GM10847 (cell line): ENCODE data around the gene SLC30A5.

Experiments
- POLR2A ChIP-seq: IDR thresholded peaks from 2 replicates; pipeline ENCODE4 v1.6.1; 2011; ENCODE audit not compliant: insufficient read length; ENCODE audit errors: extremely low read depth

The SLC30A5 gene

GRCh38 chr5:69093771-69094482 lies at the start of gene SLC30A5:
Gene SLC30A5, plus strand, starts transcription at chr5:69094014. Its CDS starts 242 bp downstream, at chr5:69094256.
- TF ChIP-seq POLR2A, result peak; percentile 91

DNA sequence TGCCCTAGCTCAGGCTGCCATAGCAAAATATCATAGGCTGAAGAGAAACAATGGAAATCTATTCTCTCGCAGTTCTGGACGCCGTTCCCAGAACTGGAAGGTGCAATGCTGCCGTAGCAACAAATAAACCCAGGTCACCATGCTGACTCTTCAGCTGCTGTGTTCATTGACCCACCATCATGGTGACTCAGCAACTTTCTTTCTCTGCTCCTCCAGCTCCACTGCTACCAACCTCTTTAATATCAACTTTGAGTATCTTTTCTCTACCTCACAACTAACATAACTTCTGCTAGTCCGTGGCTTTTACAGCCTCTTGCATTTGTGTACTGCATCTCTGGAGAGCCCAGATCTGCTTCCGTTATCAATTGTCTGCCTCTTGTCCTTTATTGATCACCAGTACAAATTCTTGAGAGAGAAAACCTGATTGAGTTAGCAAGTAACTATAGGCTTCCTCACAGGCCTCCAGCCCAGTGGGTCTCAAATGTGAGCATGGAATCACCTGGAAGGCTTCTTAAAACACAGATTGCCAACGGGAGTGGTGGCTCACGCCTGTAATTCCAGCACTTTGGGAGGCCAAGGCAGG lies 47.3 kb upstream of the SLC30A5 start:
- no peak for TF ChIP-seq POLR2A

DNA sequence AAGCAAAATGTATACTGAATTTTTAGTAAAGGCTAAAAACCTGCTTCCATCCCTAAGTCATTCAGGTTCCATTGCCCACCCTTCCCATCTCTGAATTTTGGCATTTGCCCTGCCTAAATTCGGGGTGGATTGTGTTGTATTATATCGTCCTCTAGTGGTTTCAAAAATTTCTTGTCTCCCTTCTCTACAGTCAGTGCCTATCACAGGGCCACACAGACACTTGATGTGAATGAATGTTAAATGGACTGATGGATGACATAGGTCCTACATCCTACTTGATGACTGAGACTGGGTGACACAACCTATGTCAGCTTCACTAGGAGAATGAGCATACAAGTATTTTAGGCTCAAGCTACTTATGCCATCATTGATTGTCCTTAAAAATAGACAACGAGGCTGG lies 45.6 kb upstream of the SLC30A5 start:
- TF ChIP-seq POLR2A, result no peak

GRCh38 chr5:69049151-69049550 lies 44.7 kb upstream of the SLC30A5 start:
- no peak for TF ChIP-seq POLR2A

GRCh38 chr5:69049796-69050195 lies 44.0 kb upstream of the SLC30A5 start:
- no peak for TF ChIP-seq POLR2A

GRCh38 chr5:69050214-69050613 lies 43.6 kb upstream of the SLC30A5 start:
- no peak for TF ChIP-seq POLR2A

DNA sequence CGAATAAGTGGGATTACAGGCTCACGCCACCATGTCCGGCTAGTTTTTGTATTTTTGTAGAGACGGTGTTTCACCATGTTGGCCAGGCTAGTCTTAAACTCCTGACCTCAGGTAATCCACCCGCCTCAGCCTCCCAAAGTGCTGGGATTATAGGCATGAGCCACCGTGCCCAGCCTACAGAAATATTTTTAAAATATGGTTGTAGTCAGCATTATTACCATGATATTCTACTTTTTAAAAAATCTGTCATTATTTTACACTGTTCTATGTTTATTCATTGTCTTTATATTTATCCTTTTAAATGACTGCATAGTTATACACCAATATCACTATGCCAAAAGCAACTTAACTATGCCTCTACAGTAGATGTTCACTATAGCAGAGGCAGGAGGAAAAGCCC lies 41.6 kb upstream of the SLC30A5 start:
- no peak for TF ChIP-seq POLR2A

DNA sequence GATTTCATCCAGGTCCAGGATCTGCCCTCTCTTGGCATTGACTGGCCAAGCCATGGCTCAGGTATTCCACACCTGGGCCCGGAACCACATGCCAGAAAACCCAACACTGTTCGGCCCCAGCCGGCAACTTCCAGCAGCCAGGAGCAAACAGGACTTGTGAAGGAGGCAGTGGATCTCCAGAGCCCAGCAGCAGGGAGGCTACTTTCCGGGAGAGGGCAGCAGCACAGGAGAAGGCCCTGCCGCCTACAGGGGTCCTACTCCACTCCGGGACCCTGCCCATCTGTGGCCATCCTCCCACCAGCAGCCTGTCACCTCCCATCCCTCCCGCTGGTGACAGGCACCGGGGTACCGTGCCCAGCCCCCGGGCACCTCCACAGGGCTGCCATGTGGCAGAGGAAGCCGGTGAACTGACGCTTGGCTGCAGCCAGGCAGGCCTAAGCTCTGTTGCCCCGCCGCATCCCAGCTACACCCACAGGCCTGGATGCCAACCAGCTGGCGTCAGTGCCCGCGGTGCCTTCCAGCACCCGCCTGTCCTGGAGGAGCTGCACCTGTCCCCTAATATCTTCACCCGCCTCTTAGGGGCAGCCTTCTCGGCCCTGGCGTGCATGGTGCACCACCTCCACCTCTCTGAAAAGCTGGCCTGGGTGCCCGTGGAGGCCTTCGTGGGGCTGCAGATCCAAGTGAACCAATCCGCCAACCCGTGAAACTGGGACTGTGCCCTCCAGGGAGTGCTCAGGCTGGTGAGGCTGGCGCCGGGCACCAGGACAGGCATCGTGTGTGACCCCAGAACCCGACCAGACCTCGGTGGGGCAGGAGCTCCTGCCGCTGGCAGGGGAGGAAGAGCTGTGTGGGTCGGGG lies 18.9 kb upstream of the SLC30A5 start:
- no peak for TF ChIP-seq POLR2A

DNA sequence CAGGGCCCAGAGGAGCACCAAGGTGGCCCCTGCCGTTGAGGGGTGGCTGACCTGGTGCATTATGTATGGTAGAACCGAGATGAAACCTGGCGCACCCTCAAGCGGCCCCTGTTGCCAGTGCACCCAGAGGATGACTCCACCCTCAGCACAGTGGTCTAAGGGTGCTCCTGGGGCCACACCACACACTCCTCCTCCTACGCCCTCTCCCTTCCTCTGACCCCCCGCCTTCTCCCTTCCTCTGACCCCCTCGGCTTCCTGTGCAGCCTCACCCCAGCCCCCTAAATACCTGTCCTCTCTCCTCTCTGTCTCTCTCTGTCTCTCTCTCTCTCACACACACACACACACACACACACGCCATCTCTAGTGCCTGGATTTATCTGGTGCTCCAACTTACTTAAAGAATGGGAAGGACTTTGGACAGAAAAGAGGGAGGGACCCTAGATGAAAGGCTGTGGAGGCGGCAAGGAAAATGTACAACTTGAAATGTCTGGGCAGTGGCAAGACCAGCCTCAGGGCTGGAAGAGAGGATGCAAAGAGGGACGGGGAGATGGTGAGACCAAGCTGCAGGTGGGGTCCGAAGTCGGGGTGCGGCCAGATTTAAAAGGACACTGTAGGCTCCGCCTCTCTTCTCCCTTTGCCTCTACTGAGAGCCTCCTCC lies 18.2 kb upstream of the SLC30A5 start:
- TF ChIP-seq POLR2A, result no peak

- no peak for TF ChIP-seq POLR2A
Measured at GRCh38 chr5:69078921-69079540, 14.8 kb upstream of the SLC30A5 start.

DNA sequence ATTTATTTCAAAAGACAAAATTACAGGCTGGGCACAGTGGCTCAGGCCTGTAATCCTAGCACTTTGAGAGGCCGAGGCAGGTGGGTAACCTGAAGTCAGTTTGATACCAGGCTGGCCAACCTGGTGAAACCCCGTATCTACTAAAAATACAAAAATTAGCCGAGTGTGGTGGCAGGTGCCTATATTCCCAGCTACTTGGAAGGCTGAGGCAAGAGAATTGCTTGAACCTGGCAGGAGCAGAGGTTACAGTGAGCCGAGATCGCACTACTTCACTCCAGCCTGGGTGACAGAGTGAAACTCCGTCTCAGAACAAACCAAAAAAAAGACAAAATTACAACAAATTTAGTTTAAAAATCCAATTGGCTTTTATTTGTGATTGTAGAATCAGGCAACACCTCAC lies 14.3 kb upstream of the SLC30A5 start:
- no peak for TF ChIP-seq POLR2A

GRCh38 chr5:69083412-69083811 lies 10.4 kb upstream of the SLC30A5 start:
- no peak for TF ChIP-seq POLR2A

DNA sequence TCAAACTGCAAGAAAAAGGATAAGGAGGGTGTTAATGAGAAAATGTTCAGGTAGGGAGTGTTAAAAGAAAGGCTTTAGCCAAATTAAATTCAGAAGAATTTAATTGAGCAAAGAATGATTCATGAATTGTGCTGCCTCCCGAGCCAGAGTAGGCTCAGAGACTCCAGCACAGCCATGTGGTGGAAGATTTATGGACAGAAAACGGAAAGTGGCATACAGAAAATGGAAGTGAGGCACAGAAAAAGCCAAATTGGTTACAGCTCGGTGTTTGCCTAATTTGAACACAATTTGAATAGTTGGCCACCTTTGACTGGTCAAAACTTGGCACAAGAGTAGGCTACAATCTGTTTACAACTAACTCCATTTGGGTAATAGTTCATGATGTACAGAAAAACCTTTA lies 9.6 kb upstream of the SLC30A5 start:
- no peak for TF ChIP-seq POLR2A

DNA sequence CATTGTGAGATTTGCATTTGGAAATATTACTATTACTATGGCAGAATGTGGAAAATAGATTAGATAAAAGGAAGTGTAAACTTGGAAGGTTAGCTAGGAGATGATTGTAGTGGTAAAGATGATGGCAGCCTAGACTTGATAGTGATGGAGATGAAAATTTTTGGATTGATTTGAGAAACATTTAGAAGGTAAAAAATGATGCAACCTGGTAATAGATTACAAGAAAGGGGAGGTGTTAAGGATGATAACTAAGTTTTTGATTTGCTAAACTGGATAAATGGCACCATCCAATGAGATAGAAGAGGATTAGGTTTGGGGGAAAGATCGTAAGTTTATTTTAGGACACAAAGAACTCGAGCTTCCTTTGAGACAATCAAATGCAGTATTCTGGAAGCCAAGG lies 8.9 kb upstream of the SLC30A5 start:
- TF ChIP-seq POLR2A, result no peak

- no peak for TF ChIP-seq POLR2A
Measured at GRCh38 chr5:69086206-69086605, 7.6 kb upstream of the SLC30A5 start.

DNA sequence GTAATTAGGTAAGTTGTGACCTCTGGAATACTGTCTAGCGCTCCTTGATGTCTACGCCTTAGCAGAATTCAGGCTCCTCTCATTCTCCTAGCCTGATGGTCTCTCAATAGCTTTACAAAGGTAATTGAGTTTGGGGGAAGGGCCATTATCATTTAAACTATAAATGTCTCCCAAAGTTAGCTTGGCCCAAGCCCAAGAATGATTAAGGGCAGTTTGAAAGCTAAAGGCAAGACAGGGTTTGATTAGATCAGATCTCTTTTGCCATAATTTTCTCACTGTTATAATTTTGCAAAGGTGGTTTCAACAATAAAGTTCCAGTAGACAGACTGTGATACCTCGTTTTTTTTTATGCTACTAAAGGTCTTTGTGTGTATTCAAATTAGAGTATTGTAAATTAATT lies 3.7 kb upstream of the SLC30A5 start:
- no peak for TF ChIP-seq POLR2A

GRCh38 chr5:69091771-69092170 lies 2.0 kb upstream of the SLC30A5 start:
- TF ChIP-seq POLR2A, result no peak
